ENCODE results near the gene CDH23. TPM values are rescaled to one million over a fixed set of nuclear protein-coding genes. Genes with fewer than 3 reads are reported as not detected.

Gene CDH23
- total and polyA plus RNA-seq, 2 donors (not counting 1 experiment from before 2014, with no cell fraction given), result 0.37 to 0.89 TPM

- POLR2A ChIA-PET, result no interaction called here
- no peak for TF ChIP-seq EZH2 (IDR thresholded peaks at IDR 0.05; ENCODE audit: borderline replicate concordance, insufficient read depth, low read depth, low read length, poor library complexity, severe bottlenecking)
- TF ChIP-seq CTCF (IDR thresholded peaks at IDR 0.05), result no peak
- Mint-ChIP-seq H3K27ac (no peak overlapping the region), H3K4me1 (peaks cover 33% of the 10 kb centered on the region), H3K4me3 (no peak overlapping the region), H3K9me3 (ENCODE audit: insufficient read depth) (no peaks in the 10 kb centered on the region), H3K27me3 (no peaks in the 10 kb centered on the region)
- Histone ChIP-seq H3K9me3 (ENCODE audit: control extremely low read depth in 1 of 3, control insufficient read depth in 2 of 3, insufficient read depth in 1 of 3, low read length in 2 of 3) (no peaks in the 10 kb centered on the region), H3K4me1 (ENCODE audit: control insufficient read depth in 2 of 2, insufficient read depth in 2 of 2, low read length in 2 of 2) (peaks cover 34 to 43% of the 10 kb centered on the region in 2 donors), H3K4me3 (ENCODE audit: control extremely low read depth in 1 of 5, extremely low read depth in 1 of 5, insufficient read depth in 1 of 5, low read depth in 2 of 5, low read length in 4 of 5) (no peak overlapping the region), H3K79me2 (ENCODE audit: control insufficient read depth, insufficient read depth, low read length) (no peaks in the 10 kb centered on the region), H3K27me3 (replicated peaks in 1 of 4; ENCODE audit: control extremely low read depth in 1 of 4, control insufficient read depth in 3 of 4, insufficient read depth in 4 of 4, low read length in 3 of 4) (peaks cover 0 to 3% (median 0%) of the 10 kb centered on the region in 4 experiments), H3K36me3 (replicated peaks in 1 of 2; ENCODE audit: control extremely low read depth in 1 of 2, control insufficient read depth in 1 of 2, extremely low read depth in 1 of 2, insufficient read depth in 2 of 2, low read length in 1 of 2) (no peaks in the 10 kb centered on the region), H3K4me2 (replicated peaks; ENCODE audit: low read depth, low read length, poor library complexity, severe bottlenecking) (no peak overlapping the region), H2AFZ (ENCODE audit: insufficient read depth, low read depth, low read length, poor library complexity, severe bottlenecking) (no peak overlapping the region), H4K20me1 (ENCODE audit: control insufficient read depth, insufficient read depth, low read length, poor library complexity, severe bottlenecking) (no peaks in the 10 kb centered on the region), H3K9ac (ENCODE audit: low read length) (no peak overlapping the region), H3K27ac (ENCODE audit: low read length in 2 of 2) (no peak overlapping the region)
- intact Hi-C loops (cut with micrococcal nuclease), result no loop called here
- 97% methylated on average over 20 of the region's 20 CpGs for WGBS (ENCODE audit: insufficient coverage)
- DNase-seq (no peak), ATAC-seq (ENCODE audit: low read depth) (no peak)
- CTCF ChIA-PET, result interaction anchor here (1.2 to 14.0 kb wide), 3 partner anchors 20 to 107 kb away, joined by 3 to 199 read pairs (median 4); no protein-coding TSS in a partner anchor
Measured at GRCh38 chr10:71715860-71716259, 319.1 kb downstream of the CDH23 start.

GRCh38 chr10:71716426-71716825, 319.7 kb downstream of the CDH23 start:
- H3K4me3 Mint-ChIP-seq, result no peak overlapping the region

More at GRCh38 chr10:71716426-71716825, 319.7 kb downstream of the CDH23 start:
- Histone ChIP-seq H3K4me3 (ENCODE audit: control extremely low read depth in 1 of 5, extremely low read depth in 1 of 5, insufficient read depth in 1 of 5, low read depth in 2 of 5, low read length in 4 of 5) (no peak overlapping the region), H3K27ac (ENCODE audit: low read length in 2 of 2) (no peak overlapping the region), H2AFZ (ENCODE audit: insufficient read depth, low read depth, low read length, poor library complexity, severe bottlenecking) (no peak overlapping the region), H3K9ac (ENCODE audit: low read length) (no peak overlapping the region), H3K79me2 (ENCODE audit: control insufficient read depth, insufficient read depth, low read length) (no peaks in the 10 kb centered on the region), H3K27me3 (replicated peaks in 1 of 4; ENCODE audit: control extremely low read depth in 1 of 4, control insufficient read depth in 3 of 4, insufficient read depth in 4 of 4, low read length in 3 of 4) (peaks cover 0 to 3% (median 0%) of the 10 kb centered on the region in 4 experiments), H3K4me2 (replicated peaks; ENCODE audit: low read depth, low read length, poor library complexity, severe bottlenecking) (no peak overlapping the region), H3K9me3 (ENCODE audit: control extremely low read depth in 1 of 3, control insufficient read depth in 2 of 3, insufficient read depth in 1 of 3, low read length in 2 of 3) (no peaks in the 10 kb centered on the region), H3K36me3 (replicated peaks in 1 of 2; ENCODE audit: control extremely low read depth in 1 of 2, control insufficient read depth in 1 of 2, extremely low read depth in 1 of 2, insufficient read depth in 2 of 2, low read length in 1 of 2) (no peaks in the 10 kb centered on the region), H3K4me1 (ENCODE audit: control insufficient read depth in 2 of 2, insufficient read depth in 2 of 2, low read length in 2 of 2) (peaks cover 34 to 43% of the 10 kb centered on the region in 2 donors), H4K20me1 (ENCODE audit: control insufficient read depth, insufficient read depth, low read length, poor library complexity, severe bottlenecking) (no peaks in the 10 kb centered on the region)
- Mint-ChIP-seq H3K9me3 (ENCODE audit: insufficient read depth) (no peaks in the 10 kb centered on the region), H3K4me1 (peaks cover 33% of the 10 kb centered on the region), H3K27me3 (peaks cover under 1% of the 10 kb centered on the region), H3K27ac (peak overlapping the region; percentile 20)
- CTCF ChIA-PET, result interaction anchor here (1.0 to 14.0 kb wide), 6 partner anchors 8 to 107 kb away, joined by 3 to 199 read pairs (median 4); no protein-coding TSS in a partner anchor
- DNase-seq (no peak), ATAC-seq (ENCODE audit: low read depth) (no peak)
- TF ChIP-seq EZH2 (IDR thresholded peaks at IDR 0.05; ENCODE audit: borderline replicate concordance, insufficient read depth, low read depth, low read length, poor library complexity, severe bottlenecking), result no peak
- TF ChIP-seq CTCF (IDR thresholded peaks at IDR 0.05), result no peak
- WGBS (ENCODE audit: insufficient coverage), result 100% methylated on average over 2 of the region's 5 CpGs
- intact Hi-C loops (cut with micrococcal nuclease), result no loop called here
- POLR2A ChIA-PET, result no interaction called here
